HG03159 (cell line): ENCODE data around the gene ZNF354C.

Source experiments
- ATAC-seq: cut with Tn5 transposase; IDR thresholded peaks from one replicate; pipeline ENCODE4 v1.9.1; 2021; ENCODE audit warnings: mild to moderate bottlenecking, moderate library complexity; ENCODE audit not compliant: unreplicated experiment

ZNF354C gene

GRCh38 chr5:179127136-179128040, 67.2 kb downstream of the ZNF354C start:
- ATAC-seq = no peak

- ATAC-seq = no peak
Measured at GRCh38 chr5:179128041-179128365, 67.8 kb downstream of the ZNF354C start.

DNA sequence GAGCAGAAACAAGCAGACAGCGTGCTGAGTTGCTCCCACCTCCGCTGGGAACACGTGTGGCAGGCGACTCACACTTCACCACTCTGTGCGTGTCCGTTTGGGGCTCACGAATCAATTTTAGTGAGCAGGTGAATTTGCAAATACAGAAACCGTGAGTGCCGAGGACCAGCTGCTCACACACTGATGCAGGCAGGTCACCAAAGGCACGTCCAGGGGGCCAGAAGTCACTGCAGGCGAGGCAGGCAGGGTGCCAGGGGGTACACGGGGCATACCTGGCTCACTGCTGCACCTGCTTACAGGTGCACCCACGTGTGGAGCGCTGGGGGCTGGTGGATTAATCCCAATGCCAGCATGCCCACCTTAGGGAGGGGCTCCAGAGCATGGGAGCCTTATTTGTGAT, 68.8 kb downstream of the ZNF354C start:
- ATAC-seq = no peak

GRCh38 chr5:179129607-179130071, 69.5 kb downstream of the ZNF354C start:
- ATAC-seq = no peak

DNA sequence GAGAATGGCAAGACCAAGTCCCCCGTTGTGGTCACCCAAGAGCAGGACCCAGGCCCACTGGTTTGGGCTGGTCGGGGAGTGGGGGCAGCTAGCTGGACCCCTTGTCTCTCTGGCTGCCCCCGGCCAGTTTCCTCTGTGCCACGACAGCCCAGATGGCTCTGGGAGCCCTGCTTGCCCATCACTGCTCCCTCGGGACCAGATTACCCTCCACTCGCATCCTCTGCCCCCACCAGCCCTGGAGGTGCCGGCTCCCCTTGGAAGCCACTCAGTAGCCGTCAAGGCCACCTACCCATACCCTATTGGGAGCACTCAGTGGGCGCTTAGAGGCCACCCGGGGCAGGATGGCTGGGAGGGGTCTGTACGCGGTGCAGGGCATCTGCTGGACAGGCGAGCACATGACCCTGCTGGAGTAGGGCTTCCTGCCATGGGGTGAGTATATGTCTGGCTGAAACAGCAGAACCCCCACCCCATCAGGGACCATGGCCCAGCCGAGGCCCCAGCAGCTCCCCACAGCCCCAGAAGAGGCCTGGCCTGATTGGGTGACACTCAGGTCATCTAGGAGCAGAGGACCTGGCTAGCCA, 70.0 kb downstream of the ZNF354C start:
- ATAC-seq = no peak

DNA sequence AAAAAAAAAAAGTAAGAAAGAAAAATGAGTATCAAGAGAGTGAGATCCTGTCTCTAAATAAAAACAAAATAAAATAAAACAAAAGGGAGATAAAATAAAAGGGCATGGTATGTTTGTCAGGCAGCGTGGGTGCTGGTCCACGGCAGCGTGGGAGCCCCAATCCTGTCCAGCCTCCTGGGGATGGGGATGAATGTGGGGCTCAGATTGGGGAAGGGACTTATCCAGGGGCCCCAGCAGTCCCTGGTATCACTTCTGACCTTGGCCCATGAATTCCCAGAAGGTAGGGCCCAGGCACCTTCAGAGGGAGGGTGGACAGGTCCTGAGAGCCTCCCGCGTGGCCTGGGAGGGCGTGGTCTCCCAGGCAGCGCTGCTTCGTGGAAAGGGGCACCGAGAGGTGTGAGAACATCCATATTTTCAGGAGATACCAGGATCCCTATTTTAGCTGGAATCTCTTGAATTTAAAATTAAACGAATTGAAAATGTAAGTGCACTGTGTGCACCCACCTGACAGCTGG, 71.2 kb downstream of the ZNF354C start:
- no peak for ATAC-seq

DNA sequence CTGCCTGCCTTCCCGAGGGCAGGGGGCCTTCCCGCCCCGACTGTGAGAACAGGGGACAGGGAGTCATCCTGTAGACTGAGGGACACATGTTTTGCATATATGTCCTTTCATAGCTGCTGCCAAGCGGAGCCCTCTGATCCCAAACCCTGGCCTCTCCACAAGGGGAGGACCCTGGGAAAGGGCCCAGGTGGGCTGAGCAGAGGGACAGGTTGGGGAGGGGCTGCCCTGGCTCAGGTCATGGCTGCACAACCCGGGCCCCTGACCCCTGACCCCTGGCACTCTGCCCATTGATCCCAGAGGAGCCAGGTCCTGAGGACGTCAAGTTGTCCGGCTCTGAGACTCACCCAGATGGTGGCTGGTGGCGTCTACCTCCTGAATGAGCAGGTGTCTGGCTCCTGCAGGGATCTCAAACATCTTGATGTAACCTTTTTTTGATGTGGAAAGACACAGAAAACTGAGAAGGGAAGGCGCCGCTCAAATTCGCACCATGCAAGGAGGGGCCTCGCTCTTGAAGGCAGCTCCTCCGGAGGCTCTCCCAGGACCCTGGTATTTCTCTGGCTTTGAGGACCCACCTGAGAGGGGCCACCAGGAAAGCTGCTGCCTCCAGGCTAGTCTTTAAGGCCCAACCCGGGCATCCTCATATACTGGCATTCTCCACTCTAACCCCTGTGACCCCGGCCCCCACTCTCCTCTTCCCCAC, 71.9 kb downstream of the ZNF354C start:
- no peak for ATAC-seq

GRCh38 chr5:179132586-179133355, 72.6 kb downstream of the ZNF354C start:
- no peak for ATAC-seq
